ENCODE data around the gene STAP1.

STAP1 gene

DNA sequence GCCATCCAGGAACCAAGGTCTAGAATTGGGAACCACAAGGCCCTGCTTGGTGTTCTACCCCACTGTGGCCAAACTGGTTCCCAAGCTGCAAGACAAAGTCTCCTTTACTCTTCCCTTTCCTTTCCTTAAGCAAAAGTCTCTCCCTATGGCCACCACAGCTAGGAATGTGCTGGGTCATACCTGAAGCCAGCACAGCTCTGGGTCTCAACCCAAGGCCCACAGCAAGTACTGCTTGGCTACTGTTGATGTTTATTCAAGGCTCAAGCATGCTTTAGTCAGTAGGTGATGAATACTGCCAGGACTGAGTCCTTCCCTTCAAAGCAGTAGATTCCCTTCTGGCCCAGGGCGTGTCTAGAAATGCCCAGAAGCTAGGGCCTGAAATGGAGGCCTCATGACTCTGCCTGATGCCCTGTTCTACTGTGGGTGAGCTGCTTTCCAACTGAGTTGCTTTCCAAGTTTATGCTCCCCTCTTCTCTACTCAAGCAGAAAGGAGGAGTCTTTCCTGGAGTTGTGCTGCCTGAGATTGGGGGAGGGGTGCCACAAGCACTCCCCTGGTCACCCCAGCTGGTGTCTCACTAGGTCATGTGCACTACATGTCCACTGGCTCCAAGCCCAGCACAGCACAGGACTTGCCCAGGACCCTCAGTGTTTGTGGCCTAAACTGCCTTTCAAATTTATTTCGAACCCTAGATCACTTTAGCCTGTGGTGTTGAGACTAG, 44.9 kb downstream of the STAP1 start:
- Histone ChIP-seq H3K9me3 (no peaks in the 10 kb centered on the region), H3K4me1 (ENCODE audit: control insufficient read depth in 1 of 2, insufficient read depth in 1 of 2, low read depth in 1 of 2, low read length in 1 of 2) (no peaks in the 10 kb centered on the region), H3K36me3 (no peaks in the 10 kb centered on the region), H3K27me3 (no peaks in the 10 kb centered on the region), H3K27ac (no peak overlapping the region), H3K4me3 (ENCODE audit: low read depth in 1 of 2, low read length in 1 of 2) (no peak overlapping the region)
- TF ChIP-seq, protein P1, sequence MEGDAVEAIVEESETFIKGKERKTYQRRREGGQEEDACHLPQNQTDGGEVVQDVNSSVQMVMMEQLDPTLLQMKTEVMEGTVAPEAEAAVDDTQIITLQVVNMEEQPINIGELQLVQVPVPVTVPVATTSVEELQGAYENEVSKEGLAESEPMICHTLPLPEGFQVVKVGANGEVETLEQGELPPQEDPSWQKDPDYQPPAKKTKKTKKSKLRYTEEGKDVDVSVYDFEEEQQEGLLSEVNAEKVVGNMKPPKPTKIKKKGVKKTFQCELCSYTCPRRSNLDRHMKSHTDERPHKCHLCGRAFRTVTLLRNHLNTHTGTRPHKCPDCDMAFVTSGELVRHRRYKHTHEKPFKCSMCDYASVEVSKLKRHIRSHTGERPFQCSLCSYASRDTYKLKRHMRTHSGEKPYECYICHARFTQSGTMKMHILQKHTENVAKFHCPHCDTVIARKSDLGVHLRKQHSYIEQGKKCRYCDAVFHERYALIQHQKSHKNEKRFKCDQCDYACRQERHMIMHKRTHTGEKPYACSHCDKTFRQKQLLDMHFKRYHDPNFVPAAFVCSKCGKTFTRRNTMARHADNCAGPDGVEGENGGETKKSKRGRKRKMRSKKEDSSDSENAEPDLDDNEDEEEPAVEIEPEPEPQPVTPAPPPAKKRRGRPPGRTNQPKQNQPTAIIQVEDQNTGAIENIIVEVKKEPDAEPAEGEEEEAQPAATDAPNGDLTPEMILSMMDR (IDR thresholded peaks at IDR 0.05) = no peak

- TF ChIP-seq, protein P1 (IDR thresholded peaks at IDR 0.05) = no peak
- H3K27me3 ChIP-seq = no peaks in the 10 kb centered on the region
- no peaks in the 10 kb centered on the region for H3K36me3 ChIP-seq
- H3K4me1 ChIP-seq (ENCODE audit: control insufficient read depth in 1 of 2, insufficient read depth in 1 of 2, low read depth in 1 of 2, low read length in 1 of 2) = no peaks in the 10 kb centered on the region
- no peaks in the 10 kb centered on the region for H3K9me3 ChIP-seq
- H3K4me3 ChIP-seq (ENCODE audit: low read depth in 1 of 2, low read length in 1 of 2) = no peak overlapping the region
- no peak overlapping the region for H3K27ac ChIP-seq
Observed at GRCh38 chr4:67604029-67604381, 45.5 kb downstream of the STAP1 start.

DNA sequence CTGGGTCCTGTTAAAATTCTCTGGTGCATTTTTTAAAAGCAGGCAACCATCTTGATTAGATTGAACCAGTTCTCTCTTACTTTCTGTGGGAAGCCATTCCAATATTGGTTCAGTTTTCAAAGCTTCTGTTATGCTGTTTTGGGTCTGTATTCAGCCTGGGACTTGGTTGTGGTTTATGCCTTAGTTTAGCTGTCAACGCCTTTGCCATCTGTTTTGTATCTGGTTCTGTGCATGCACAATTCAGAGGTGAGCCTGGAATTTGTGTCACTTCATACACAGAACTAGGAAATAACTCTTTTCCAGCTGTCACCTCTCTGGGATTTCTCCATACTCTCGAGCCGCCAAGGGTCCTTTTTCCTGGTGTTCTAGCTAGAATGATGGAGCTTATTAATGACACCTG, 46.2 kb downstream of the STAP1 start:
- no peak overlapping the region for H3K27ac ChIP-seq
- H3K4me1 ChIP-seq (ENCODE audit: control insufficient read depth in 1 of 2, insufficient read depth in 1 of 2, low read depth in 1 of 2, low read length in 1 of 2) = no peaks in the 10 kb centered on the region
- no peaks in the 10 kb centered on the region for H3K27me3 ChIP-seq
- TF ChIP-seq, protein P1 (IDR thresholded peaks at IDR 0.05) = no peak
- H3K36me3 ChIP-seq = no peaks in the 10 kb centered on the region
- no peak overlapping the region for H3K4me3 ChIP-seq (ENCODE audit: low read depth in 1 of 2, low read length in 1 of 2)
- H3K9me3 ChIP-seq = no peaks in the 10 kb centered on the region

DNA sequence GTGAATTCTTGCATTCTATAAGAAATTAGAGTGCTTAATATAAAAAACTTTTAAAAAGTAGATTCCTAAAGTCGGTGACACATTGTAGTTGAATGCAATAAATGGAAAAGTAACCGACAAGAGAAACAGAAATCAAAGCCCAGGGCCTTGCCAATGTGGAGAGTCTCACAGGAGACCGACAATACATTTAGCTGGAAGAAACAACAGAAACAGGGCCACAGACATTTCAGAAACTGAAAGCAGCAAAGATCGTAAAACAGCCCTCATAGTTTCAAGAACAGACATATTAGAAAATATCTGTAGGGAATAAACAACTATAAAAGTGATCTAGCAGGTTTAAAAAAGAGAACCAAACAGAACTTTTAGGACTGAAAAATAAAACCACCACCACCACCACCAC, 49.5 kb downstream of the STAP1 start:
- TF ChIP-seq, protein P1 (IDR thresholded peaks at IDR 0.05) = no peak
- H3K27me3 ChIP-seq = no peaks in the 10 kb centered on the region
- H3K4me3 ChIP-seq (ENCODE audit: low read depth in 1 of 2, low read length in 1 of 2) = no peak overlapping the region
- no peak overlapping the region for H3K27ac ChIP-seq
- no peaks in the 10 kb centered on the region for H3K36me3 ChIP-seq
- no peaks in the 10 kb centered on the region for H3K9me3 ChIP-seq
- H3K4me1 ChIP-seq (ENCODE audit: control insufficient read depth in 1 of 2, insufficient read depth in 1 of 2, low read depth in 1 of 2, low read length in 1 of 2) = no peaks in the 10 kb centered on the region

- H3K9me3 ChIP-seq = no peaks in the 10 kb centered on the region
- H3K4me1 ChIP-seq (ENCODE audit: control insufficient read depth in 1 of 2, insufficient read depth in 1 of 2, low read depth in 1 of 2, low read length in 1 of 2) = no peaks in the 10 kb centered on the region
- H3K27ac ChIP-seq = no peak overlapping the region
- H3K27me3 ChIP-seq = no peaks in the 10 kb centered on the region
- TF ChIP-seq, protein P1 (IDR thresholded peaks at IDR 0.05) = no peak
- no peak overlapping the region for H3K4me3 ChIP-seq (ENCODE audit: low read depth in 1 of 2, low read length in 1 of 2)
- peaks cover 12% of the 10 kb centered on the region for H3K36me3 ChIP-seq
Observed at GRCh38 chr4:67614186-67614585, 55.7 kb downstream of the STAP1 start.

All from neutrophil (primary cell).